CD4-positive, alpha-beta T cell treated with Interferon gamma for 1 hour (primary cell): ENCODE data around the gene RELN.
"Not testable (repeated sequence)": the region's sequence is repeated elsewhere in the genome, so short reads cannot be mapped to it uniquely, and the experiment has no call there.

Source experiments
- DNase-seq: peaks from one replicate; pipeline ENCODE4 v3.0.0-alpha.2; 2020

Gene RELN

GRCh38 chr7:103940382-103941268, 48.8 kb downstream of the RELN start:
- DNase-seq = no peak

- DNase-seq = no peak
These were observed 51.8 kb downstream of the RELN start for GRCh38 chr7:103937680-103938079.

GRCh38 chr7:103936558-103936957, 52.9 kb downstream of the RELN start:
- no peak for DNase-seq

GRCh38 chr7:103934508-103934907, 55.0 kb downstream of the RELN start:
- no peak for DNase-seq

- DNase-seq = no peak
These were observed 57.1 kb downstream of the RELN start for GRCh38 chr7:103932389-103932788.

- DNase-seq = no peak
These were observed 59.6 kb downstream of the RELN start for GRCh38 chr7:103929901-103930311.

GRCh38 chr7:103928581-103928980, 60.9 kb downstream of the RELN start:
- no peak for DNase-seq

GRCh38 chr7:103924184-103924583, 65.3 kb downstream of the RELN start:
- DNase-seq = no peak

- DNase-seq = no peak
These were observed 67.1 kb downstream of the RELN start for GRCh38 chr7:103922407-103922806.

- no peak for DNase-seq
These were observed 67.8 kb downstream of the RELN start for GRCh38 chr7:103921692-103922091.

GRCh38 chr7:103919272-103919868, 70.1 kb downstream of the RELN start:
- DNase-seq = no peak

GRCh38 chr7:103918631-103919271, 70.7 kb downstream of the RELN start:
- DNase-seq = no peak

- no peak for DNase-seq
These were observed 73.6 kb downstream of the RELN start for GRCh38 chr7:103915680-103916357.

GRCh38 chr7:103914147-103914899, 75.1 kb downstream of the RELN start:
- DNase-seq = no peak

GRCh38 chr7:103912891-103913605, 76.4 kb downstream of the RELN start:
- DNase-seq = no peak

- not testable (repeated sequence) for DNase-seq
These were observed 78.4 kb downstream of the RELN start for GRCh38 chr7:103911015-103911414.

GRCh38 chr7:103905997-103906396, 83.5 kb downstream of the RELN start:
- DNase-seq = no peak

GRCh38 chr7:103902917-103903316, 86.5 kb downstream of the RELN start:
- DNase-seq = no peak

- DNase-seq = not testable (repeated sequence)
These were observed 92.6 kb downstream of the RELN start for GRCh38 chr7:103896826-103897225.

- DNase-seq = no peak
These were observed 94.5 kb downstream of the RELN start for GRCh38 chr7:103894656-103895596.

- no peak for DNase-seq
These were observed 96.1 kb downstream of the RELN start for GRCh38 chr7:103893350-103893749.
